Right cardiac atrium (tissue), 5 donors: ENCODE measurements around the gene KMT2C. TPM values are rescaled to one million over a fixed set of nuclear protein-coding genes. Genes with fewer than 3 reads are reported as not detected.
"Not testable (repeated sequence)": the region's sequence is repeated elsewhere in the genome, so short reads cannot be mapped to it uniquely, and the experiment has no call there.

Experiments used
- ATAC-seq, 2 donors: fragments of 200-7000 bp; cut with Tn5 transposase; one replicate each; pipeline versions ENCODE4 v1.8.0 to v1.9.1; 2020; ENCODE audit warnings: moderate library complexity in 2 of 2, mild to moderate bottlenecking in 1 of 2
- DNase-seq, 3 donors: peaks; one replicate each; pipeline ENCODE4 v3.0.0-alpha.2; 2020
- H3K27ac ChIP-seq: one replicate; pipeline ENCODE4 v1.5.1; 2013; ENCODE audit warnings: mild to moderate bottlenecking, low read length, control low read depth, moderate library complexity
- H3K27me3 ChIP-seq: one replicate; pipeline ENCODE4 v1.6.1; 2013; ENCODE audit not compliant: control insufficient read depth, insufficient read depth
- H3K4me1 ChIP-seq: one replicate; pipeline ENCODE4 v1.6.1; 2013; ENCODE audit warnings: low read length; ENCODE audit not compliant: control insufficient read depth, insufficient read depth
- H3K4me3 ChIP-seq: one replicate; pipeline ENCODE4 v1.5.1; 2013; ENCODE audit warnings: low read length, control low read depth
- H3K9me3 ChIP-seq: one replicate; pipeline ENCODE4 v1.6.1; 2013; ENCODE audit warnings: low read length; ENCODE audit not compliant: control insufficient read depth
- WGBS: extraction: QIAGEN DNeasy Blood & Tissue Kit; methylation state at CpG from one replicate; pipeline ENCODE4 v1.1.7; 2013; 5-methylcytosine and 5-hydroxymethylcytosine counted together
- intact Hi-C, 4 donors: fragments of 100-400 bp; cut with DNase I; formaldehyde crosslinking; loops; one replicate each; pipeline versions ENCODE4 v1.11.0 to v1.14.0; 2022 to 2023
- polyA plus RNA-seq: library from polyadenylated mRNA; stranded (reverse); fragments of 200-250 nt; gene quantifications from one replicate; pipeline ENCODE4 v1.2.3, GENCODE V29; 2013
- total RNA-seq, 4 donors: library from RNA; stranded (reverse); fragmentation: NEBNext Ultra II Directional; extraction: Animal tissue kit (Norgen Biotek cat#: 25700); gene quantifications; one replicate each; pipeline ENCODE4 v1.2.1, GENCODE V29; 2021
- donor health status: healthy with polysubstance abuse.
- donor health status: DM: no; HTN: yes; CAD: no.
- donor health status: DM: no; HTN: no; CAD: no.
- donor health status: DM: no; HTN: yes; CAD: no; lungs with severe emphysema.
- donor health status: DM: yes; HTN: yes; CAD: no.

The KMT2C gene
- total and polyA plus RNA-seq, 5 donors: 10.9 to 52.6 (median 49.9) TPM

DNA sequence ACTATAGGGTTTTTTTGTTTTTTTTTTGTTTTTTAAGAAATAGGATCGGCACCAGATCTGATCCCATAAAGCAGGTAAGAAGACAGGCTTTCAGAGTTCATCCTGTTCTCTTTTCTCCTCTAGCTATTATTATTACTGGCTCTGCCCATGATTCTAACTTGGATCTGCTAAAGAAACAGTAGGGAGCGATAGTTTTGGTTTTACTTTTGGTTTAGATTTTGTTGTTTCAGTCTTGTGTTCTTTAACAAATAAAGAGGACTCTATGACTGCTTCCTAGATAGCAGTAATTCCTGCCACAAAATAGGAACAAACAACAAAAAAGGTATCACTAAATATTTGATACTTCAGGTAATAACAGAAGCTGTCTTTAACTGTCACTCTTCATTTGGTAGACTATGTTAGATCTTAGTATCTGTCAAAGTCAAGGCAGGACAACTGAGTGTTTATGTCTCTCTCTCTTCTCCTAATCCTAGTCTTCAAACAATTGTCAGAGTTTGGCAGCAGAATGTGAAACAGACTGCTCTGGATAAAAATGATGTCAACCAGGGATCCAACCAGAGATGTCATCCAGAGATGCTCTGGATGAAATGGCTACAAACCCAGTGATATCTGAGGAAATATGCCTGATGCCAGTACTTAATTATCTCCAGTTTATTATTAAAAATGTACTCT, 99.8 kb downstream of the KMT2C start:
- 51% methylated on average over 2 of the region's 2 CpGs for WGBS
- Histone ChIP-seq H3K4me1 (peaks cover 1% of the 10 kb centered on the region), H3K27ac (no peak overlapping the region), H3K27me3 (no peaks in the 10 kb centered on the region), H3K9me3 (no peaks in the 10 kb centered on the region), H3K4me3 (peak overlapping the region; percentile 54)
- intact Hi-C loops: loop anchor here in 1 of 4 donors (5.0 kb wide), 1 partner anchor 371 kb away; no protein-coding TSS in a partner anchor
- no peak for DNase-seq
- ATAC-seq: peak; percentile 28 to 50

DNA sequence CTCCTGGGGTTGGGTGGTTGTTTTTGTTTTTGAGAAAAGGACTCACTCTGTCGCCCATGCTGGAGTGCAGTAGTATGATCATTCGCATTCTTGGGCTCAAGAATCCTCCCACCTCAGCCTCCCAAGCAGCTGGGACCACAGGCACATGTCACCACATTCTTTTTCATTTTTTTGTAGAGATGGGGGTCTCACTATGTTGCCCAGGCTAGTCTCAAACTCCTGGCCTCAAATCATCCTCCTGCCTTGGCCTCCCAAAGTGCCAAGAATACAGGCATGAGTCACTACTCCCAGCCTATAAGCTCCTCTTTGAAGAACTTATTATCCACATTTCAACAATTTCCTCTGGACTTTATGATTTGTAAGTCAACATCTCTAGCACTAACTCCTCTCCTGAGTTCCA, 102.7 kb downstream of the KMT2C start:
- 98% methylated on average over 2 of the region's 2 CpGs for WGBS
- Histone ChIP-seq H3K9me3 (no peaks in the 10 kb centered on the region), H3K4me1 (peaks cover 1% of the 10 kb centered on the region)

DNA sequence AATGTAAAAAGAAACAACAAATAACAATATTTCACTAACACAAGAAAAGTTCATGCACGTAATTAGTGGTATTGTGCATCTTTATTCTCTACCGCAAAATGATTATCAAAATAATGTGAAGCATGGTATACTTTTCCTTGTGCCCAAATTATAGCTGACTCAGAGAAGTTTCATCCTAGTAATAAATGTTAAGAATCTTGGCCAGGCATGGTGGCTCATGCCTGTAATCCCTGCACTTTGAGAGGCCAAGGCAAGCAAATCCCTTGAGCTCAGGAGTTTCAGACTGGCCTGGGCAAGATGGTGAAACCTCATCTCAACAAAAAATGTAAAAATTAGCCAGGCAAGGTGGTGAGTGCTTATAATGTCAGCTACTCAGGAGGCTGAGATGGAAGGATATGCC, 105.0 kb downstream of the KMT2C start:
- no peak for ATAC-seq
- H3K4me3 ChIP-seq: no peak overlapping the region
- peaks cover 1% of the 10 kb centered on the region for H3K4me1 ChIP-seq
- WGBS: 94% methylated on average over 2 of the region's 2 CpGs
- no peak for DNase-seq
- intact Hi-C loops: no loop called here
- H3K9me3 ChIP-seq: no peaks in the 10 kb centered on the region
- H3K27me3 ChIP-seq: no peaks in the 10 kb centered on the region
- no peak overlapping the region for H3K27ac ChIP-seq

More for the DNA sequence above, 102.7 kb downstream of the KMT2C start:
- H3K4me3 ChIP-seq: no peak overlapping the region
- ATAC-seq (no peak), DNase-seq (no peak)
- no peaks in the 10 kb centered on the region for H3K27me3 ChIP-seq
- no peak overlapping the region for H3K27ac ChIP-seq
- intact Hi-C loops: no loop called here

DNA sequence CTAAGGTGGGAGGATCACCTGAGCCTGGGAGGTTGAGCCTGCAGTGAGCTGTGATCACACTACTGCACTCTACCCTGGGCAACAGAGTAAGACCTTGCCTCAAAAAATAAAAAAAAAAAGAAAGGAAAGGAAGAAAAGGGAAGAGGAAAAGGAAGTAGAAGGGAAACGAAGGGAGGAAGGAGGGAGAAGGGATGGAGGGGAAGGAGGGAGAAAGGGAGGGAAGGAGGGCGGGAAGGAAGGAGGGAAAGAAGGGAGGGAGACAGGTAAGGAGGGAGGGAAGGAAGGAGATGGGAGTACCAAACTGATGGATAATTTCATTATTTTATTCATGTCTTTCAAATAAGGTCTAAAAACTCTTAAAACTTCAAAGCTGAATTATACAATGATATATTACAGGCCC, 106.3 kb downstream of the KMT2C start:
- intact Hi-C loops: no loop called here
- Histone ChIP-seq H3K4me1 (no peaks in the 10 kb centered on the region), H3K4me3 (no peak overlapping the region), H3K9me3 (no peaks in the 10 kb centered on the region), H3K27me3 (no peaks in the 10 kb centered on the region), H3K27ac (no peak overlapping the region)
- no peak for DNase-seq
- WGBS: 86% methylated on average over 2 of the region's 2 CpGs
- ATAC-seq: no peak

DNA sequence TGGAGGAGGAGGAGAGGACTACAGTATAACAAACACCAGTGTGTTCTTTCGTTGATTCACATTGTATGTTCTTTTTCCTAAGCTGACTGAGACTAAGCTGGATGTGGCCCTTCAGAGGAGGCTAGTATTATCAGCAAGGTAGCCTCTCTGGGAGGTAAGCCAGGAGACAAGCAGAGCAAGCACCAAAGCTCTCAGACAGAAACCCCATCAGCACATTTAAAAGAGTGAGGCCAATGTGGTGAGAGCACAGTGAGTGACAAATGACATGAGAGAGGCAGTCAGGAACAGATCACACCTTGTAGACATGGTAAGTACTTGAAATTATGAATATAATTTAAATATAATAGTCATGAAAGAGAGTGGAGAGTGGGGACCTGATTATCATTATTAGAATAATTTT, 107.6 kb downstream of the KMT2C start:
- WGBS: 82% methylated on average over 1 of the region's 1 CpG
- no peaks in the 10 kb centered on the region for H3K27me3 ChIP-seq
- intact Hi-C loops: no loop called here
- DNase-seq: no peak
- H3K4me3 ChIP-seq: no peak overlapping the region
- no peaks in the 10 kb centered on the region for H3K9me3 ChIP-seq
- H3K4me1 ChIP-seq: no peaks in the 10 kb centered on the region
- H3K27ac ChIP-seq: no peak overlapping the region
- peak in 1 of 2 donors; percentile 43 for ATAC-seq

DNA sequence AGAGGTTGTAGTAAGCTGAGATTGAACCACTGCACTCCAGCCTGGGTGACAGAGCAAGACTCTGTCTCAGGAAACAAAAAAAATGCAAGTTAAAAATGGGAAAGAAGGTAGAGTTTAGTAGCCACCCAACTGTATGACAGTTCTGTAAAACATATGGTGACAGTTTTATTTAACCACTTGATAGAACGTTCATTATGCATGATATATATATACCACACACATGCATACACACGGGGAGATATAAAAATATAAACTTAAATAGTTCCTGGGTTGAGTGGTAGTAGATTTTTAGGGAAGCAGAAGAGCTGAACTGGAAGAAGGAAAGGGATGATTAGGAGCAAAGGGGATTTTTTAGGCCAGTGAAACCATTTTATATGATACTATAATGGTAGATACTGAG, 120.0 kb downstream of the KMT2C start:
- no peak for DNase-seq
- Histone ChIP-seq H3K4me3 (no peak overlapping the region), H3K27me3 (no peaks in the 10 kb centered on the region), H3K9me3 (no peaks in the 10 kb centered on the region), H3K4me1 (peaks cover 6% of the 10 kb centered on the region), H3K27ac (no peak overlapping the region)
- no peak for ATAC-seq
- intact Hi-C loops: no loop called here
- 78% methylated on average over 2 of the region's 2 CpGs for WGBS

DNA sequence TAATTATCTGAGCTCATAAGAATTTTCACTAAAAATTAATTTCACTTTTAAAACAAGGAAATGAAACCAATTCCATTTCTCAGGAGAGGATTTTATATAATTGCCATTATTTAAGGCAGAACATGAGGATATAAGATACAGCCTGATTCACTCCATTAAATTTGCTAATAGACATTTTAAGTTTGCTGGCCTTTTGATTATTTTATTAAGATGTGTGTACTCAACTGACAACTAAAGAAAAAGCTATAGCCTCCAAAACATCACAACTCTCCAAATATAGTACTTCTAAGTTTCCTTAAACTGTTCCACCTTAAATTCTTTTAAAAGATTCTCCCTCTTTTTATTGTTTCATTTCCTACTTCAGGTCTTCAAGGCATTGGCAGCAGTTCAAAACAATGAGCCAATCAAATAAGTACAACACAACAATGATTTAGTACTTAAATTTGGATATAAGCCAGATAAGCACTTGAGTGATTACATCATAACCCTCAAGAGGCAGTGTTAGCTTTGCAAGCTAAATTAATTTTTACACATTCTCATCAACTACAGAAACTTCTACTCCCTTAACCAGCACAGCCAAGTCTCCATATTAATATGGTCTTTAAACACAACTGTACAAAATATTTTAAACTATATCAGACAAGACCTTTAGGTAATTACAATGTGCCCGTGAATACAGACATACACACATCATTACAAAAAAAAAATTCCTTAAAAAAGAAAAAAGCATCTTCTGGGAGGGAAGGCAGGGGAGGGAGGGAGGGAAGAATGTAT, 121.8 kb downstream of the KMT2C start:
- Histone ChIP-seq H3K4me1 (peaks cover 6% of the 10 kb centered on the region), H3K4me3 (peak overlapping the region; percentile 15), H3K9me3 (no peaks in the 10 kb centered on the region), H3K27ac (no peak overlapping the region), H3K27me3 (no peaks in the 10 kb centered on the region)
- 44% methylated on average over 1 of the region's 1 CpG for WGBS
- DNase-seq (no peak), ATAC-seq (peak; percentile 61 to 87)
- intact Hi-C loops: no loop called here

DNA sequence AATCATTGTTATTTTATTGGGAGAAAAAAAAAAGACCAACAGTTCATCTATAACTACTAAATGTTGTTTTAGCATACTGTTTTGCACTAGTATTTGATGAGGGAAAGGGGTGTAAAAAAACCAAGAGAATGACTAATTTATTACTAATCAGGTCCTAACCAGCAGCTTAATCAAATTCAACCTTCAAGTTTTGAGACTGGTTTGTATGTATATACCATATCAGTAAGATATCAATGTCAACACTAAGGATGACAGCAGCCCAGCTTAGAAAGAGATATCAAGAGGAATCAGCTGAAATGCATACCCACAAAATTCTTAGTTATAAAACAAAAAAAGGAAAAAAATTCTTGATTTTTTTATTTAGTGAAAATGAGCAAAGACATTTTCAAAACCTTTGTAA, 122.6 kb downstream of the KMT2C start:
- no peaks in the 10 kb centered on the region for H3K9me3 ChIP-seq
- H3K27me3 ChIP-seq: no peaks in the 10 kb centered on the region
- no peak for DNase-seq
- no peak overlapping the region for H3K4me3 ChIP-seq
- H3K4me1 ChIP-seq: peaks cover 6% of the 10 kb centered on the region
- no peak overlapping the region for H3K27ac ChIP-seq
- intact Hi-C loops: no loop called here
- no peak for ATAC-seq

DNA sequence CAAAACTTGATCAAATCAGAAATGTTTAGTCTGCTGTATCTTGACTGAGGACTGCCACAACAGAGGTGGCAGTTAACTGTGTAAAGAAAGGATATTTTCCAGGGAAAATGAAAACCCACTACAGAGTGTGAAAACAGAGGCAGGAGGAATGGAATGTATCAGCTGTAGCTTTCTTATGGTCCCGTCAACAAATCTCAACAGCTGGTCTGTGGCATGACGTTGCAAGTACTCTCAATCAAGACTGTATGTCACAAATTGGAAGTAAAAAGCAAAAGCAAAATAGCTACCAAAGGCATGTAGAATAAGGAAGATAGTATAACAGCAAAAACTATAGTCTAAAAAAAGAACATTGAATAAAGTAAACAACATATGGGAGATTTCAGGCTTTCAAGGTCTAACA, 123.5 kb downstream of the KMT2C start:
- no peak overlapping the region for H3K27ac ChIP-seq
- peaks cover 4% of the 10 kb centered on the region for H3K4me1 ChIP-seq
- H3K4me3 ChIP-seq: no peak overlapping the region
- no peaks in the 10 kb centered on the region for H3K9me3 ChIP-seq
- DNase-seq (no peak), ATAC-seq (no peak)
- no peaks in the 10 kb centered on the region for H3K27me3 ChIP-seq
- intact Hi-C loops: no loop called here
- WGBS: 42% methylated on average over 2 of the region's 2 CpGs

DNA sequence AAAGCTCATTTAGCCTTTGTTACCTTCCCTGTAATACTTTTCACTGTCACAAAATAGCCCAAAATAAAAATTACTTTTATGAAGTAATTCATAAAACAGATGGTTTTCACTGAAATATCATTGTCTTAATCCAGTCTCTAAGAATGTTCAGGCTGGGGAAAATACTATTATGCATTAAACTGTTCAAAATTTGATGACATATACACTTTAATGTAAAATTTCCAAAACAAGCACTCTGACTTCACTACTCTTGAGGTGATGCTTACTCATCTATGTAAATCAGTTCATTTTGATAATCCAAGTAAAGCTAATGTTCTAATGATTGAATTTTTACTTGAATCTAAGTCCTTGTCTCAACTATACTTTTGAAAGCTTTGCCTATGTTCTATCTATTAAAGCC, 127.9 kb downstream of the KMT2C start:
- no peaks in the 10 kb centered on the region for H3K27me3 ChIP-seq
- no peak for DNase-seq
- ATAC-seq: no peak
- H3K4me3 ChIP-seq: no peak overlapping the region
- peaks cover 2% of the 10 kb centered on the region for H3K4me1 ChIP-seq
- intact Hi-C loops: no loop called here
- no peaks in the 10 kb centered on the region for H3K9me3 ChIP-seq
- no peak overlapping the region for H3K27ac ChIP-seq

DNA sequence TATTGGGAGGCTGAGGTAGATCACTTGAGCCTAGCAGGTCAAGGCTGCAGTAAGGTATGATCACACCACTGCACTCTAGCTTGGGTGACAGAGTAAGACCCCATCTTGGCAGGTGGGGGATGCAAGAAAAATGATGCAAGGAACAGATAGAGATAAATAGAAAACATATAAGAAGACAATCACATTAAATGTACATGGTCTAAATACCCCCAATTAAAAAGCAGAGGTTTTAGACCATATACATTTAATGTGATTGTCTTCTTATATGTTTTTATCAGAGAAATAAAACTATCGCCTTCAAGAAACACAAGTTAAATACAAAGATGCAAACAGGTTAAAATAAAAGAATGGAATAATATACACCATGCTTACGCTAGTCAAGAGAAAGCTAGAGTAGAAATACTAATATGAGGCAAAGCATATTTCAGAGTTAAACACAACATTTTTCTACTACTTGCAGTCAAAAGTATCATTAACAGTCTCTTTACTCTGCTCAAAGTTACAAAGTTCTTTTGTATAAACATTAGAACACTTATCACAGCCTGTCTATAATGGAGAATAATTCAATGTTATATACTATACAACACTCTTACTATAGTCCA, 136.2 kb downstream of the KMT2C start:
- H3K27ac ChIP-seq, intact Hi-C loops, H3K9me3 ChIP-seq, H3K4me3 ChIP-seq, DNase-seq, H3K27me3 ChIP-seq, ATAC-seq, H3K4me1 ChIP-seq: not testable (repeated sequence)
- 100% methylated on average over 2 of the region's 2 CpGs for WGBS
